MV-4-11 (cell line): Measurements from ENCODE around the gene SLC9C2.
"Not testable (repeated sequence)": the region's sequence is repeated elsewhere in the genome, so short reads cannot be mapped to it uniquely, and the experiment has no call there.

Experiments
- DNase-seq: peaks from one replicate; lab custom pipeline; 2025; lab: John Stamatoyannopoulos, UW

Gene SLC9C2

DNA sequence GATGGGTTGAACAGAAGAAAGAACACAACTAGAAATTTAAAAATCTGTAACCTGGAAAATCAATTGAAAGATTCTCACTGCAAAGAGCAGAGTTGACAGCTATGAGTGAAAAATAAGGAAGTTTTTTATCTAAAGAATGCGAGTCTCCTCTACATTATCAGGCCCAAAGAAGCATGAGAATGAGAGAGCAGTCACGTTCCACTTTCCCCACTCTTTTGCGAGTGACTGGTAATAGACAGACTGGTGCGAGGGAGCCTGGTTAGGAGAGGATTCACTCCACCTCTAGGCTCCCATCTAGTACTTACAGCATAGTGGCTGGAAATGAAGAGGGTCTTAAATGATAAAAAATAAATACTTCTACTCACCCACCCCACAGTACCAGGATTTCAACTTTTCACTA, 73.8 kb downstream of the SLC9C2 start:
- no peak for DNase-seq

DNA sequence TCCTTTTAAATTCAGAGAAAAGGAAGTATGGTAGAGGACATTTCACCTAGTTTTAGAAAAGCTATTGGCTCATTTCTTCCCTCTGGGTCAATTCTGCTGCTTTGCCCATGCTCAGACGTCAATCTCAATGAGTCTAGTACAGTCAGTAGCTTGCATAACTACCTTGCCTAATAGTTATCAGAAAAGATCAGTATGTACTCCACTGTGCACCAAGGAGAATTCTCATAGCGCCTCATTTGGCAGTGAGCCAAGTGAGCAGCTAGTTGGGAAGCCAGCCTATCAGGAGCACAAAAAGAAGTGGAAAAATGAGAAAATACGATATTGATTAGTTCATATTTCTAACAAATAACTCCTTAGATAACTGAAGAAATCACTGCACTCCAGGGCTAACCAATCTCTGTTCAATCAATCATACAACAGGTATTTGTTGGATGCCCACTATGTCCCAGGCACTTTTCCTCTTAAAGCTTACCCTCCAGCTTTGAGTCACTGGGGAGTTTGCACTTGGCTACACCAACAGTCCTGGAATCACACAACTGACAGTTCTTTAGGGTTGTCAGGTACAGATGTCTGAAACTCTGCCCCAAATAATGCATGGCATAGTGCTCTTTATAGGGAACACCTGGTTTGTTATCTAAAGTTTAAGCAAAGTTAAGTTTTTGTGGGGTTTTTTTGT, 75.6 kb downstream of the SLC9C2 start:
- DNase-seq, result no peak

DNA sequence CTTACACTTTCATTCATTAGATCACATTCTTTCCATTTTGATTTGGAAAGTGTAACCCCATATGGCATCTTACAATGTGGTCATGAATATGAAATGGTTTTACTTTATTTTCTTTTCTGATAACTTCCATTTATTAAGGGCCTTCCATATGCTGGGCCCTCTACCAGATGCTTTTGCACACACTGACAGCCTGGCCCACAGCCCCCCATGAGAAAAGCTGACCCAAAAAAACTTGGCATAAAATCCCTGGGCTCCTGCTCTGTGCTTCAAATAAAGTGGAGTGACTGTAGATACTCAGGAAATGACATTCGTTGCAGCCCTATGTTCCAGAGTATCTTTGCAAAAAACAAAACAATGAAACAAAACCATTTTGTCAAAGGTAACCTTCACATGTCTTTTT, 76.9 kb downstream of the SLC9C2 start:
- no peak for DNase-seq

DNA sequence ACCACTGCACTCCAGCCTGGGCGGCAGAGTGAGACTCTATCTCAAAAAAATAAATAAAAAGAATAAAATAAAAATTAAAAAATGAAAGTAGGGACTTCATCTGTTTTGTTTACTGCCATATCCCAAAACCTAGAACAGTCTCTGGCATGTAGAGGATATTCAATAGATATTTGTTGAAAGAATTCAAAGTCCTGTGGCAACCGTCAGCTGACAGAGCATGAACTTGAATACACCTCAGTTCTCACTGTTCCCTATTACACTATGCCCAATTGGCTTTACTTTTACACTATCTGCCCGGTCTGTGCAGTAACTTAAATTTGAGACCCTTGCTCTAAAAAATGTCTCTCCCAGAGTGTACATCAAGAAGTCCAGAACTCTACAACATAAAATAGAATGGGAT, 79.5 kb downstream of the SLC9C2 start:
- no peak for DNase-seq

DNA sequence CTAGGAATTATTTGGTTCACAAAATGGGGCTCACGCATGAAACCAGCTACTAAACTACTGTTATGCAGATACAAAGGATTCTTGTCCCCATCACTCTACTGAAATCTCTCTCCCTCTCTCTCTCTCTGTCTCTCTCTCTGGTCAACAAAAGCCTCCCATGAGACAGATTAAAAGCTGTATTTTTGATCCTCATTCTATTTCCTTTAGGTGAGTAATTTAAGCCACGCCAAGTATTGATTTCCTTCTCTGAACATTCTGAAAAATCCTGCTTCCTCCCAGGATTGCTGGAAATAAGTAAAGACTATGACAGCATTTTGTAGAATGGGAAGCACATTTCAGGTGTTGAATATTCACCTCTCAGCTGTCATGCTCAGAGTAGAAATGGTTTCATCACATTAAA, 82.1 kb downstream of the SLC9C2 start:
- no peak for DNase-seq

DNA sequence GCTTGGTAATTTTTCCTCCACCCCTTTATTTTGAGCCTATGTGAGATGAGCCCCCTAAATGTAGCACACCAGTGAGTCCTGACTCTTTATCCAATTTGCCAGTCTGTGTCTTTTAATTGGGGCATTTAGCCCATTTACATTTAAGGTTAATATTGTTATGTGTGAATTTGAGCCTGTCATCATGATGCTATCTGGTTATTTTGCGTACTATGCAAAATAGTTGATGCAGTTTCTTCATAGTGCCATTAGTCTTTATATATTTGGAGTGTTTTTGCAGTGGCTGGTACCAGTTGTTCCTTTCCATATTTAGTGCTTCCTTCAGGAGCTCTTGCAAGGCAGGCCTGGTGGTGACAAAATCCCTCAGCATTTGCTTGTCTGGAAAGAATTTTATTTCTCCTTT, 88.4 kb downstream of the SLC9C2 start:
- DNase-seq, result not testable (repeated sequence)

DNA sequence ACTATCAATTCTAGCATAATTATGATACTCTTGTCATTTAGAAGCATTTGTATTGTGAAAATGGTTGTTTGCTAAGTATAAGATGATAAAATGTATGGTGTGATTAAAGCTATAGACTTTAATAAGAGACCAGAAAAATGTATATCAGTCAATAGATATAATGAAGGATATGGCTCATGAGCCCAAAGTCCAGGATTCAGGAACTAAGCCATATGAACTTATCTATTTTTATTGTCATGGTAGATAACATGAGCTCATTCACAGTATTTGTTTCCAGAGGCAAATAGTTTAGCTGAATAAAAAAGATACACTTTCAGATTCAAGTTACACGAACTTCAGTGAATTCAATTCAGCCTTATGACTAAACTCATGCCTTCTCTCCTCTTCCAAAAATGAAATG, 93.1 kb downstream of the SLC9C2 start:
- DNase-seq, result no peak

DNA sequence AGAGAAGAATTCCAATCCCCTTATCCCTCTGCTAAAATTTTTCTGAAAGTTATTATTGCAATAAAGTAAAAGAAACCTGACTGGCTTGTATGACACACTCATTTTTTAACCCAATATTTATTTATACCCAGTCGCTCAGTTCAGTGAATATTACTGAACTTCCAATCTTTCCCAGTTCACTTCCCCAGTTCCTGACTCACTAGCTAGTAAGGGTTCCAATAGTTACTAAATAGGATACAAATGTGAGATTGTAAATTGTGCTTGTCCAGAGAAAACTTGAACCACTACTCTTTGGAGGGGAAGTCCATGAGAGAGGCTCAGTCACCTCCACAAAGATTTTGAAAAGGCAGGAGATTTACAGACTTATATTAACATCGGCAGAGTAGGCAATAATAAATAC, 94.3 kb downstream of the SLC9C2 start:
- no peak for DNase-seq

DNA sequence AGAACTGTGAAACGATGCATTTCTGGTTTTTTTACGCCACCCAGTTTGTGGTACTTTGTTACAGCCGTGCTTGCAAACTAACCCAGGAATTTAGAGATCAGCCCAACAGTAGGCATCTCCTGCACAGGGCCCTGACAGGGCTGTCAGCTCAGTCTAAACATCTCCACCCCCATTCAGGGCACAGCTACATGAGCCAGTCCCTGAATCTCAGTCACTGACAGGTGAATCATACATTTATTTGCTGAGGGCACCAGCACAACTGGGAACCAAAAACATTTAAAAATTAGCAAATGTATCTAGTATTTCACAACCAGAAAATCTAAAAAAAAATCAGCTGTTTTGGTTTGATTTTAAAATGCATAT, 95.0 kb downstream of the SLC9C2 start:
- no peak for DNase-seq

DNA sequence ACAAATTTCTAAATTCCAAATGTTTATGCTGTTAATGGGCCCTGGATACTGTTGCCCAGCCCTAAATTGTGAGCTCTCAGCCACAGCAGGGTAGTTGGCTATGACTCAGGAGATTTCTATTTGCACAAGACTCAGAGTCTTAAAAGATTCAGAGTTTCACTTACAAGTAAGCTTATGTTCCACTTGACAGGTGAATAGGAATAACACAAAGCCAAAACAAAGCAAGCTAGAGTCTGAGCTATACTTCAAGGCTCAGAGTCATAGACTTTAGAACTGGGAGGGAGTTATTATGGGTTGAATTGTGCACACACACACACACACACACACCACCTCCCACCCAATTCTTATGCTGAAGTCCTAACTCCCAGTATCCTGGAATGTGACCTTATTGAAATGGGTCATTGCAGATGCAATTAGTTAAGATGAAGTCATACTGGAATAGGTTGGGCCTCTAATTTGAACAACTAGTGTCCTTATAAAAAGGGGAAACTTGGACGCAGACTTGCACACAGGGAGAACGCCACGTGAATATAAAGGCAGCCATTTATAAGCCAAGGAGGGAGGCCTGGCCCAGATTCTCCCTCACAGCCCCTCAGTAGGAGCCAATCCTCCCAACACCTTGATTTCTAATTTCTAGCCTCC, 95.5 kb downstream of the SLC9C2 start:
- DNase-seq, result no peak

DNA sequence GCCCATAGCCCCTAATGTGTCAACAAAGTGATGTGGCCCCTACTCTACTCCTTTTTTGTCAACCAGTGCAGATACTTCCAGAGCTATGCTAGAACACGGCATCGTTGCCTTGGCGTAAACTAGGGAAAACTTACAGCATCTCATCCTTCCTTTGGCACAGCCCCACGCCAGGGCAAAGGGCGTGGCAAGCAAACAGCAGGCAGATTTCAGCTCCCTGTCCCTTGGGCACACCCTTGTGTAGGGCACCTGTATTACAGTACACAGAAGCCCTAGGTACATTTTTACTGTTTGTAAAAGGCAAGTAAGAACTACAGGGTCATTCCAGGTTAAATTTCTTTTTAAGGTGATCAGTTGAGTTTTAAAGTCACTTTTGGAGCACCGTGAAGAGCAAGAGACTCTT, 96.4 kb downstream of the SLC9C2 start:
- DNase-seq, result no peak

DNA sequence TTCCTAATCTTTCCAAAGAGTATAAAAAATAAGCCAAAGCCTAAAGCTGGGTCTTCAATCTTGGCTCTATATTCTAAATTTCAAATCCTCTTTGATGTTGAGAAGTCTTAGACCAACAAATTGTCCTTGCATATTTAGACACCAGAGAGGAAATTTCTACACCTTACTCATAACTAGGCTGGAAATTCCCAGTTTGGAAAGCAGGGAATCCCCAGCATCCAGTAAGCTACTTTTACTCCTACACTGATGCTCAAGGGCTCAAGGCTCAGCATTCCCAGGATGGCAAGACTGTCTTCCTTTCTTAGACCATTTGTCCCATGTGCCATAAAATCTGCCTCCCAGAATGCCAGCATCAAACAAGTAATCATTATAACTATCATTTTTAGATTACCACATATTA, 97.5 kb downstream of the SLC9C2 start:
- no peak for DNase-seq

DNA sequence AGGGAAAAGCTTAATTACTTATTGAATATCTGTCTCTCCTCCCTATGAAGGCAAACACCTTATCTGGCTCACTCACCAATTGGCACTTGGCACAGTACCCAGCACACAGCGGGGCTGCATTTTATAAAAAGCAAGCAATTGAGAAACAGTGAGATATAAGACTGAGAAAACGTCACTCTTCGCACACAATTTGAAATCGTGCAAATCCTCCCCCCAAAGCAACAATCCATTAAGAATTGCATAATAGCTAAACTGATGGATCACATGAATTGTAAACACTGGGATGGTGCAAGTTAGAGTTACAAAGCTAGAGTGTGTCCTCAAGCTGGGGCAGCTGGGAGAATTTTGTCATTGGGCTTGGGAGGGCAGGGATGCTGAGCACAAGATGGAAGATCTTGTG, 98.6 kb downstream of the SLC9C2 start:
- no peak for DNase-seq

DNA sequence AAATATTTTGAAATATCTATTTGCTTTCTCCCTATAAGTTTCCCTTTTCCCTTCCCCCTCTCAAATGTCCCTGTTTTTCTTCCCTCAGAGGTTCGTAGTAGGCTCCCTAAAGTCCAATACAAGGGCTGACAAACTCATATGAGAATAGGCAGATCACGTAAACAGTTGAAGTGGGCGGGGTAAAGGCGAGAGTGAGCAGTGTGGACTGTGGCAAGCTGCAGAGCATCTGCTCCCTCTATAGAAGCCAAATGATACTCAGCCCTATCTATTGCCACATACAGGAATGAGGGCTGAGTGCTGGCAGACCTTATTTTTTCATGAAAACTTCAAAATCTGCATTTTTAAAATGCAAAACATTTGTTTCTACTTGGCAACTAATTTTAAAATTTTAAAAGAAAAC, 99.5 kb downstream of the SLC9C2 start:
- peak; percentile 17 for DNase-seq

DNA sequence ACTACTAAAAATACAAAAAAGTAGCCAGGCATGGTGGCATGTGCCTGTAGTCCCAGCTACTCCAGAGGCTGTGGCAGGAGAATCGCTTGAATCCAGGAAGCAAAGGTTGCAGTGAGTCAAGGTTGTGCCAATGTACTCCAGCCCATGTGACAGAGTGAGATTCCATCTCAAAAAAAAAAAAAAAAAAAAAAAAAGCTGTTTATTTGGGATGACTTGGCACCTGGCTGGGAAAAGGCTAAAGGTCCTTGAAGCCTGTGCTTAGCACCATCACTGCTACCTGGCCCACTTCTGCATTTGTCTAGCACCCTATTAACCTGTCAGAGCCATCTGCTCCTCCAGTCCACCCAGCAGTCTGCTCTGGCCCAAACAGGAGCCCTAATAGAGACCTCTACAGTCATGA, 100.8 kb downstream of the SLC9C2 start:
- no peak for DNase-seq

DNA sequence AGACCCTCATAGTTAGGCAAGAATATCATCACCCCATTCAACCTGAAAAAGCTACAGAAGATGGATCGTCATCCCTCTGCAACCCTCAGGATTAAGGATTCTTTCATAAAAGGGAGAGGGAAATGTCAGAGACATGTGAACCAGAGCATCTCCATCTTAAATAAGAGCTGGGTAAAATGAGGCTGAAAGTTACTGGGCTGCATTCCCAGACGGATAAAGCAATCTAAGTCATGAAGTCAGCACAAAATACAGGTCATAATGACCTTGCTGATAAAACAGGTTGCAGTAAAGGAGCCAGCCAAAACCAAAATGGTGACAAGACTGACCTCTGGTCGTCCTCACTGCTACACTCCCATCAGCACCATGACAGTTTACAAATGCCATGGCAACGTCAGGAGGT, 103.1 kb downstream of the SLC9C2 start:
- no peak for DNase-seq

DNA sequence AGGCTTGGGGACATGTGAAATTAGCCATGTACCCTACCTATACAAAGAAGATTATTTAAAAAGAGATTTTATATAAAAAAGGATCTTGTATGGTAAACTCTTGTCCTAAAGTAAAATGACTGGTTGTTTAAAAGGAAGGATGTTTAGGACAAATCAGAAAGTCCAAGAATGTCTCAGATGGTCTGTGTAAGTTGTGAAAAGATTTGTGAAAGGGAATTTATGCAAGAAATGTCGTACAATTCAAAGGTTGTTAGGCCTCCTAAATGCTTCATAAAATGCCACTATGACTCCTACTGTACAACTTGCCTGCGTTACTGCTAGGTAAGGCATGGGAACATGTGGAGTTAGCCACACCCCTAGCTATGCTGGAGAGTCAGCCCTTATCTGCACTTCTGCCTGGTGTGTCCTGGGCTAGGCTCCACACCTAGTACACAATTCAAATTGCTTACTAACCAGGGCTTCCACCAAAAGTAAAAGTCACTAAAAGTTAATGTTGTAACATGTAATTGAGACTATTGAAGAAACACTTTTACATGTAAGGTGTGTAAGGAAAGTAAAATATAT, 106.0 kb downstream of the SLC9C2 start:
- no peak for DNase-seq

DNA sequence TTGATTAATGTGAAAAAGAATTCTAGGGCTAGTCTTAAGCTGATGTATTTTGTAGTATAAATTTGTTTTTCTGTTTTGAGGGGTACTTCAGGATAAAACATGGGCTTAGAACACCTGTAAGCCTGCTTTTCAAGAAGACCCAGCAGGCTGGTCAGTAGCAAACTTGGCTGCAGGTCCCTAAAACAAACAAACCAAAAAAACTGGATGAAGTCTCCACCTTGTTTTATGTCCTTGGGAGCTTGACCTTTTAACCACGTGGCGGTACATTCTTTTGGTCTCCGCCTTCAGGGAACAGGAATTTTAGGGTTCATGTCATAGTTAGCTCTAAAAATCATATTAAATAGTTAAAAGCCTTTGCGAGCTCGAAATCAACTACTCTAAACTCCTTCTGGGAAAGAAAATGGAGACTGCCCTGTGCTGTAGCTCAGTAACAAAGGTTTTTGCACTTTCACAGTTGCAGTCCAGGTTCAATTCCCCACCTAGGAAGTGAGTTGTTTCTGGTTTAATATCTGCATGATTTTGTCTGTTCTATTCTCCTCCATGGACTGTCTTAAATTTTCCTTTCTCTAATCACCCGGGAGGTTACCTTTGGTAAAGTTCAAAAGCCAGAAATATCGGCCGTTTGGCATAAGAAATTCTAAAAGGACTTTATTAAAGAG, 107.1 kb downstream of the SLC9C2 start:
- DNase-seq, result no peak

DNA sequence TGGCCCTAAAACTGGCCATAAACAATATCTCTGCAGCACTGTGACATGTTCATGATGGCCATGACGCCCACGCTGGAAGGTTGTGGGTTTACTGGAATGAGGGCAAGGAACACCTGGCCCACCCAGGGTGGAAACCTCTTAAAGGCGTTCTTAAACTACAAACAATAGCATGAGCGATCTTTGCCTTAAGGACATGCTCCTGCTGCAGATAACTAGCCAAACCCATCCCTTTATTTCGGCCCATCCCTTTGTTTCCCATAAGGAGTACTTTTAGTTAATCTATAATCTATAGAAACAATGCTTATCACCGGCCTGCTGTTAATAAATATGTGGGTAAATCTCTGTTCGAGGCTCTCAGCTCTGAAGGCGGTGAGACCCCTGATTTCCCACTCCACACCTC, 109.7 kb downstream of the SLC9C2 start:
- DNase-seq, result not testable (repeated sequence)

DNA sequence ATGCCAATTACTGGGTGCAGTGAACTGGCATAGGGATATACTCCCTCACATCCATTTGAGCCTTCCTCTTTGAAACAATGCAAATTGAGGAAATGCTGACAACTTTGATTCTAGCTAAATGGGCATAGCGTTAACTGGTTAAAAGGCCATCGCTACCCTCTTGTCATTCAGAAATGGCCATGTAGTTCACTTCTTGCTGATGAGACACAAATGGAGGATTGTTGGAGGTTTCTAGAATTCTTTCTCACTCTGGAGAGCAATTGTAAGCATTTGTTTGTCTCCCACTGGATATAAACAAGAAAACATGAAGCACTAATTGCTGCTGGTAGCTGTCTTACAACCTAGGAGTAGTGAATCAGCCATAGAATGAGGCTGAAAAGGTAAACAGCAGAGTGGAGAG, 111.4 kb downstream of the SLC9C2 start:
- DNase-seq, result no peak

DNA sequence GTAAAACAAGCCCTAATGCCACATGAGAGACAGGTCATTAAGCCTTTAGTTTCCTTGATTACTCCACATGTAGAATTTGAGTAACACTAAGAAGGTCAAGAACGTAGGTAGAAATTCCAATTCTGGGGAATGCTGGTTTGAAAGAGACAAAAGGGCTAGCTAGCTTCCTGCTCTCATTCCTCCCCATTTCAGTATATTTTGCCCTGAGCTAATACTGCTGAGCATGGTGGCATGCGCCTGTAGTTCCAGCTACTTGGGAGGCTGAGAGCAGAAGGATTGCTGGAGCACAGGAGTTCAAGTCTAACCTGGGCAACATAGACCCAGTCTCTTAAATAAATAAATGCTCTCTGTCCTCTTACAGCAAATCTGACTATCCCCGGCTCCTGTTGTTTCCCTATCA, 112.9 kb downstream of the SLC9C2 start:
- DNase-seq, result no peak

DNA sequence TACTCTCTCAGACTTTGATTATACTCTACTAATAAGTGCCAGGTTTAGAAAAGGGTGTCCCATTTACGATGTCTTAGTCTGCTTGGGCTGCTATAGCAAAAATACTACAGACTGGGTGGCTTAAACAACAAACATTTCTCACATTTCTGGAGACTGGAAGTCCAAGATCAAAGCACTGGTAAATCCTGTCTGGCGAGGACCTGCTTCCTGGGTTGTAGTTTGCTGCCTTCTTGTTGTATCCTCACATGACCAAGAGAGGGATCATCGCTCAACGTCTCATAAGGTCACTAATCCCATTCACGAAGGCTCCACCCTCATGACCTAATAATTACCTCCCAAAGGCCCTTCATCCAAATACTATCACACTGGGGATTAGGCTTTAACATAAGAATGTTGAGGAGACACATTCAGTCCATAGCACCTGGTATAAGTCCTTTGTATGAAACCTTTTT, 113.7 kb downstream of the SLC9C2 start:
- DNase-seq, result no peak

DNA sequence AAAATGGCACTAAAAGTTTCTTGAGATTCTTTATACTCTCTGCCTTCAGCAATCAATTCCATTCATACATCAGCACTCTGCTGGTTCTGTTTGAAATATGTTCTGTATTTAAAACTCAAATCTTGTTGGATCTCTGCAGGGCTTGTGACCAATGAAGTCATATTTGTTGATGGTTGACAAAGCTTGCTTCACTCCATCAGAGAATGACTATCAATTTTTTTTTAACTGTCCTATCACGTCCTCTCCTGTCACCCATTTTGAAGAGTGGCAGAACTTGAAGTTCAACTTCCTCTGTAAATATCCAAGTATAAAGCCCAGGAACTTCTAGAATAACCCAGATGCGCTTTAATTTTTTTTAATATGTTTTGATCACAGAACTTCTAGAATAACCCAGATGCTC, 114.9 kb downstream of the SLC9C2 start:
- DNase-seq, result no peak
